HL-60/S4 treated with retinoic acid at 250 ng/mL for 4 days and 3 days (cell line): Measurements from ENCODE around the gene RPTN.

Experiments
- in situ Hi-C: fragments of 300-500 bp; cut with MboI; formaldehyde crosslinking; loops from 2 replicates; pipeline ENCODE4 v1.7.0; 2022; ENCODE audit warnings: low sequenced_read_pairs

The RPTN gene

DNA sequence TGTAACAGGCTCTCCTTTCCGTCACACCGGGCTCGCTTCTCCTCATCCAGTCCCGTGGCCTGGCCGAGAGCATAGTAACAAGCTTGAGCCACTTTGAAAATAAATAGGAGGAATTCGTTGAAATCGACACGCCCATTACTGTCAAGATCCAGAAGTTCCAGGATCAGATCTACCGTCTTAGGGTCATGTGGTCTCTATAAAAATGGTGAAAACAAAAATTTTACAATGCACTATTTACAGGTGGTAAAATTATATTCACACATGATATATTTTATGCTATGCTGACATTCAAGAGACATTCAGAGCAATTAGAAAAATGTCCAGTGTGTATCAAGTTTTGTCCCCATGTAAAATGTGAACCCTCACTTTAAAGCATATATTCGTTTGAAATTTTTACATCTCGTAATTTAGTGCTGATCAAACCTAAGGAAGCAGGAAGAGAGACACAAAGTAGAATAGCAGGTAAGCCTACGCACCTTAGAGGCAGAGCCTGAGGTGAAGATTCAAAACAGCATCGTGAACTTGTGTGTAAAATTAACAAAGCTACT lies 46.1 kb downstream of the RPTN start:
- in situ Hi-C loops = no loop called here

DNA sequence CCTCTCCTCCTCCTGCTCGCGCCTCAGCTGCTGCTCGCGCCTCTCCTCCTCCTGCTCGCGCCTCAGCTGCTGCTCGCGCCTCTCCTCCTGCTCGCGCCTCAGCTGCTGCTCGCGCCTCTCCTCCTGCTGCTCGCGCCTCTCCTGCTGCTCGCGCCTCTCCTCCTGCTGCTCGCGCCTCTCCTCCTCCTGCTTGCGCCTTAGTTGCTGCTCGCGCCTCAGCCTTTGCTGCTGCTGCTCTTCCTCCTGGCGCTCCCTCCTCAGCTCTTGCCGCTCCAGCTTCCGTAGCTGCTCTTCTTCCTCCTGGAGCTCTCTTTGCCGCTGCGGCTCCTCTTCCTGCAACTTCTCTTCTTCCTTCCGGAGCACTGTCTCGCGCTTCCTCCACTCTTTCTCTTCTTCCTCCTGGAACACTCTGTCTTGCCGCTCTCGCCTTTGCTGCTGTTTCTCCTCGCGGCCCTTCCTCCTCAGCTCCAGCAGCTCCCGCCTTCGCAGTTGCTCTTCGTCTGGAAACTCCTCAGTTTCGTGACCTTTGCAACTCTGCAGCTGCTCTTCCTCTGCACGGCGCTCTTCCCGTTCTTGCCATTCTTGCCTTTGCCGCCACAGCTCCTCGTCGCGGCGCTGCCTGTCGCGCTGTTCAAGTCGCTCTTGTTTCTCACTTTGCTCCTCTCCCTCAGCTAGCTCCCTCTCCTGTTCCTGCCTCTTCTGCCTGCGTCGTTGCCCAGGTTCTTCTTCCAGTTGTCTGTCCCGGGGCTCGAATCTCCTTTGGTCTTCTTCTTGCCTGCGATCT lies 46.7 kb downstream of the RPTN start:
- in situ Hi-C loops = no loop called here

DNA sequence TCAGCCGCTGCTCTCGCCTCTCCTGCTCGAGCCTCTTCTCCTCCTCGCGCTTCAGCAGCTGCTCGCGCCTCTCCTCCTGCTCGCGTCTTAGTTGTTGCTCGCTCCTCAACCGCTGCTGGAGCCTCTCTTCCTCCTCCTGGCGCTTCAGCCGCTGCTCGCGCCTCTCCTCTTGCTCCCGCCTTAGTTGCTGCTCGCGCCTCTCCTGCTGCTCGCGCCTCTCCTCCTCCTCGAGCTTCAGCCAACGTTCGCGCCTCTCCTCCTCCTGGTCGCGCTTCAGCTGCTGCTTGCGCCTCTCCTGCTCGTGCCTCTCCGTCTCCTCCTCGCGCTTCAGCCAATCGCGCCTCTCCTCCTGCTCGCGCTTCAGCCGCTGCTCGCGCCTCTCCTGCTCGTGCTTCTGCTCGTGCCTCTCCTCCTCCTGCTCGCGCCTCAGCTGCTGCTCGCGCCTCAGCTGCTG lies 47.5 kb downstream of the RPTN start:
- in situ Hi-C loops = no loop called here

DNA sequence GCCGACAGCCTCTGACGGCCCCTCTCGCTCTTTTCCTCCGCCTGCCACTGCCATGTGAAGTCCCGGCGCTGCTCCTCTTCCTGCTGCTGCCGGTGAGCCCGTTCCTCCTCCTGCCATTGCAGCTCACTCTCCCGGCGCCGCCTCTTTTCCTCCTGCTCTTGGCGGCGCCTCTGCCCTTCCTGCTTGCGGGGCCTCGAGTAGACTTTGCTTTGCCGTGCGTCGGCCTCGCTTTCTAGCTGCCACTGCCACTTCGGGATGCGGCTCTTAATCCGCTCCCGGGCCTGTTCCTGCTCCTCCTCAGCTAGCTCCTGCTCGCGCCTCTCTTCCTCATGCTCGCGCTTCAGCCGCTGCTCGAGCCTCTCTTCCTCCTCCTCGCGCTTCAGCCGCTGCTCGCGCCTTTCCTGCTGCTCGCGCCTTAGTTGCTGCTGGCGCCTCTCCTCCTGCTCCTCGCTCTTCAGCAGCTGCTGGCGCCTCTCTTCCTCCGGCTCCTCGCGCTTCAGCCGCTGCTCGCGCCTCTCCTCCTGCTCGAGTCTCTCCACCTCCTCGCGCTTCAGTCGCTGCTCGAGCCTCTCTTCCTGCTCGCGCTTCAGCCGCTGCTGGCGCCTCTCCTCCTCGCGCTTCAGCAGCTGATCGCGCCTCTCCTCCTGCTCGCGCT lies 48.0 kb downstream of the RPTN start:
- in situ Hi-C loops = no loop called here

DNA sequence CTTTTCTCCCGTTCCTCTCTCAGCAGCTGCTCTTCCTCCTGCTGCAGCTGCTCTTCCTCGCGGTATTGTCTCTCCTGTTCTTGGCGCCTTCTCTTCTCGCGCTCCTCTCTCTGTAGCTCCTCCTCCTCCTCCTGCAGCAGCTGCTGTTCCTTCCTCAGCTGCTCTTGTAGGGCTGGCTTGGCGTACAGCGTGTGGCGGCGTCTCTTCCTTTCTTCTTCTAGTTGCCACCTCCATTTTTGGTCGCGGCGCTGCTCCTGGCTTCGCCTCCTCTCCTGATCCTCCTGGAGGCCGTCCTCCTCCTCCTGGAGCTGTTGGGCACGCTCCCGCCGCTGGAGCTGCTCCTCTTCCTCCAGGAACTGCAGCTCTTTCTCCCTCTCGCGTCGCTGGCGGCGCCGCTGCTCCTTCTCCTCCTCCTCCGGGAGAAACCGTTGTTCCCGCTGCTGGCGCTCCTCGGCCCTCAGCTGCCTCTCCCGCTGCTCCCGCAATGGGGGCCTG lies 48.6 kb downstream of the RPTN start:
- in situ Hi-C loops = no loop called here

DNA sequence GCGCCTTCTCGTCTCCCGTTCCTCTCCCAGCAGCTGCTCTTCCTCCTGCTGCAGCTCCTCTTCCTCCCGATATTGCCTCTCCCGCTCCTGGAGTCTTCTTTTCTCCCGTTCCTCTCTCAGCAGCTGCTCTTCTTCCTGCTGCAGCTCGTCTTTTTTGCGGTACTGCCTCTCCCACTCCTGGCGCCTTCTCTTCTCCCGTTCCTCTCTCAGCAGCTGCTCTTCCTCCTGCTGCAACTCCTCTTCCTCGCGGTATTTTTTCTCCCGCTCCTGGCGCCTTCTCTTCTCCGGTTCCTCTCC lies 49.1 kb downstream of the RPTN start:
- in situ Hi-C loops = no loop called here

DNA sequence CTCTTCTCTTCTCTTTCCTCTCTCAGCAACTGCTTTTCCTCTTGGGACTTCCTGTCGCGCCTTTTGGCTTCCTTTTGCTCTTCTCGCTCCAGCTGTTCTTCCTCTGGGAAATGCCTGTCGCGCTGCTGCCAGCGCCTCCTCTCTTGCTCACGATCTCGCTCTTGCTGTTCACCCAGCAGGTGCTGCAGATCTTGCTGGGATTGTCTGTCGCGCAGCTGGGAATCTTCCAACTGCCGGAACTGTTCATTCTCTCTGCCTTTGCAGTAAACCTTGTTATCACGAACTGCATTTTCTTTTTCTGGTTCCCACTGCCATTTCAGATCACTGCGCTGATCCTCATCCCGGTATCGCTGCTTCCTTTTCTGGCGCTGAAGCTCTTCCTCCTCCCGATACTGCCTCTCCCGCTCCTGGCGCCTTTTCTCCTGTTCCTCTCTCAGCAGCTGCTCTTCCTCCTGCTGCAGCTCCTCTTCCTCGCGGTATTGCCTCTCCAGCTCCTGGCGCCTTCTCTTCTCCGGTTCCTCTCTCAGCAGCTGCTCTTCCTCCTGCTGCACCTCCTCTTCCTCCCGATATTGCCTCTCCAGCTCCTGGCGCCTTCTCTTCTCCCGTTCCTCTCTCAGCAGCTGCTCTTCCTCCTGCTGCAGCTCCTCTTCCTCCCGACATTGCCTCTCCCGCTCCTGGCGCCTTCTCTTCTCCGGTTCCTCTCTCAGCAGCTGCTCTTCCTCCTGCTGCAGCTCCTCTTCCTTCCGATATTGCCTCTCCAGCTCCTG lies 49.6 kb downstream of the RPTN start:
- in situ Hi-C loops = no loop called here

DNA sequence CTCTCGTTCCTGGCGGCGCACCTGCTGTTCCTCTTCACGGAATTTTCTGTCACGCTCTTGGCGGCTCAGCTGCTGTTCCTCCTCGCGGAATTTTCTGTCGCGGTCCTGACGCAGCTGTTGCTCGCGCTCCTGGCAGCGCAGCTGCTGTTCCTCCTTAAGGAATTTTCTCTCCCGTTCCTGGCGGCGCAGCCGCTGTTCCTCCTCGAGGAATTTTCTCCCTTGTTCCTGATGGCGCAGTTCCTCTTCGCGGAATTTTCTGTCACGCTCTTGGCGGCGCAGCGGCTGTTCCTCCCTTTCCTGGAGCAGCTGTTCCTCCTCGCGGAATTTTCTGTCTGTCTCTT lies 50.2 kb downstream of the RPTN start:
- in situ Hi-C loops = no loop called here

DNA sequence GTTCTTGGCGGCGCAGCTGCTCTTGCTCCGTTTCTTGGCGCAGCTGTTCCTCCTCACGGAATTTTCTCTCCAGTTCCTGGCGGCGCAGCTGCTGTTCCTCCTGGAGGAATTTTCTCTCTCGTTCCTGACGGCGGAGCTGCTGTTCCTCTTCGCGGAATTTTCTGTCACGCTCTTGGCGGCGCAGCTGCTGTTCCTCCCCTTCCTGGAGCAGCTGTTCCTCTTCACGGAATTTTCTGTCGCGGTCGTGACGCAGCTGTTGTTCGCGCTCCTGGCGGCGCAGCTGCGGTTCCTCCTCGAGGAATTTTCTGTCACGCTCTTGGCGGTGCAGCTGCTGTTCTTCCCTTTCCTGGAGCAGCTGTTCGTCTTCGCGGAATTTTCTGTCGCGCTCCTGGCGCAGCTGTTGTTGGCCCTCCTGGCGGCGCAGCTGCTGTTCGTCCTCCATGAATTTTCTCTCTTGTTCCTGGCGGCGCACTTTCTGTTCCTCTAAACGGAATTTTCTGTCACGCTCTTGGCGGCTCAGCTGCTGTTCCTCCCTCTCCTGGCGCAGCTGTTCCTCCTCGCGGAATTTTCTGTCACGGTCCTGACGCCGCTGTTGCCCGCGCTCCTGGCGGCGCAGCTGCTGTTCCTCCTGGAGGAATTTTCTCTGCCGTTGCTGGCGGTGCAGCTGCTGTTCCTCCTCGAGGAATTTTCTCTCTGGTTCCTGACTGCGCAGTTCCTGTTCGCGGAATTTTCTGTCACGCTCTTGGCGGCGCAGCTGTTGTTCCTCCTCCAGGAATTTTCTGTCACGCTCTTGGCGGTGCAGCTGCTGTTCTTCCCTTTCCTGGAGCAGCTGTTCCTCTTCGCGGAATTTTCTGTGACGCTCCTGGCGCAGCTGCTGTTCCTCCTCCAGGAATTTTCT lies 50.8 kb downstream of the RPTN start:
- in situ Hi-C loops = no loop called here

DNA sequence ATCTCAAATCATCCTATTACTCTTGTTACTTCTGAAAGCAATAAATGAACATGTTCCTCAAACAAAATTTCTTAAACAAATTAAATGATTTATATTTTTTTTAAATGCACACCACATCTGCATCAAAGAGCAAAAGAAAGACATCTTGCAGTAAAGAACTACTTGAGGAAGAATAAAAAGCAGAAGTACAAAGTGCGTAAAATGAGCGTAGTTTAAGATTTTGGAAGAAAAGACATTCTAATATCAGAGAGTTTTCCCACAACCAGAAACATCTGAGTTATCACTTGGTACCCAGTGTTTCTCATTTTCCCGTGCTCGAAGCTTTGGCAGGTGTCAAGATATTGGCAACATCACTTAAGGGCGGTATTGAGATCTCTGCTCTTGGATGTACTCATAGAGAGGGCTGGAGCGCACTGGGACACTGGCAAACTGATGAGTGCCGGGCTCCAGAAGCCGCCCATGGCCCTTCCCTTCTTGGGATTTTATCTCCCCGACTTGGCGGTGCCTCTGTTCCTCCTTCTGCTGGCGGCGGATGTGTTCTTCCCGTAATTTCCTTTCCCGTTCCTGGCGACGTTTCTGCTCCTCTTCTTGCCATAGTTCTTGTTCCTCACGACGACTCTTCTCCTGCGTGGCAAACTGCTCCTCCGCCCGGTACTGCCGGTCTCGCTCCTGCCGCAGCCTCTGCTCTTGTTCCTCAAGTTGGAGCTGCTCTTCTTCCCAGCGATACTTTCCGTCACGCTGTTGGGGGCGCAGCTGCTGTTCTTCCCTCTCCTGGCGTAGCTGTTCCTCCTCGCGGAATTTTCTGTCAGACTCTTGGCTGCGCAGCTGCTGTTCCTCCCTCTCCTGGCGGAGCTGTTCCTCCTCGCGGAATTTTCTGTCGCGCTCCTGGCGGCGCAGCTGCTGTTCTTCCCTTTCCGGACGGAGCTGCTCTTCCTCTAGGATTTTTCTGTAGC lies 51.7 kb downstream of the RPTN start:
- in situ Hi-C loops = no loop called here

DNA sequence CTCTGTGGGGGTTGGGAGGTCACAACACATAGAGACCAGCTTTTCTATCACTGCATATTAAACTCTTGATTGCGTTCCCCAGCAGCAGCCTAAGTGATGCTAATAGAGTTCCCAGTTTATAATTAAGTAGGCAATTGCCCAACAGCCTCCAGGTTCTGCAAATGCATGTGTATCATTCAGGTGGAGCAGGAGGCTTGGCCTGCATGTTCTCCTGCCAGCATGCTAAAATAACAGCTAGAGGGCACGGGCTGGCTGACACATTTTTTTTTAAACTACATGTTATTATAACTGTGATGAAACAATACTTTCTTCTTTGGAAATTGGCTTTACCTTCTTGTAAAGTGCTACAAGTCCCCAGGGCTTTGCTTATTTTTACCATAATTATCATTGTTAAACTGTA lies 54.2 kb downstream of the RPTN start:
- in situ Hi-C loops = no loop called here
